Karpas-422 (cell line): ENCODE measurements around the gene SLC39A6. TPM values are rescaled to one million over a fixed set of nuclear protein-coding genes. Genes with fewer than 3 reads are reported as not detected.

Source experiments
- DNase-seq: peaks from one replicate; pipeline ENCODE4 v3.0.0-alpha.2; 2015
- H2AFZ ChIP-seq: fragments of 200-600 bp; sonication (generic); 2 replicates; pipeline ENCODE4 v1.6.1; 2014; ENCODE audit warnings: antibody characterized with exemption, low read length, mixed read lengths
- H3K27ac ChIP-seq: fragments of 200-600 bp; sonication (generic); 2 replicates; pipeline ENCODE4 v1.5.1; 2014; ENCODE audit warnings: mild to moderate bottlenecking, low read length, moderate library complexity
- H3K27me3 ChIP-seq: fragments of 200-600 bp; sonication (generic); 2 replicates; pipeline ENCODE4 v1.6.1; 2014; ENCODE audit warnings: low read length, mixed read lengths
- H3K36me3 ChIP-seq: fragments of 200-600 bp; sonication (generic); 2 replicates; pipeline ENCODE4 v1.6.1; 2014; ENCODE audit warnings: low read length, mixed read lengths; ENCODE audit not compliant: insufficient read depth
- H3K4me1 ChIP-seq: fragments of 200-600 bp; sonication (generic); 2 replicates; pipeline ENCODE4 v1.6.1; 2014; ENCODE audit warnings: mild to moderate bottlenecking, low read length, mixed read lengths
- H3K4me2 ChIP-seq: fragments of 200-600 bp; sonication (generic); 2 replicates; pipeline ENCODE4 v1.6.1; 2014; ENCODE audit warnings: low read length, low read depth, mild to moderate bottlenecking; ENCODE audit not compliant: poor library complexity, severe bottlenecking
- H3K4me3 ChIP-seq: fragments of 200-600 bp; sonication (generic); 2 replicates; pipeline ENCODE4 v1.5.1; 2014; ENCODE audit warnings: mild to moderate bottlenecking, antibody characterized with exemption, low read length, mixed read lengths
- H3K79me2 ChIP-seq: fragments of 200-600 bp; sonication (generic); 2 replicates; pipeline ENCODE4 v1.6.1; 2014; ENCODE audit warnings: mild to moderate bottlenecking, low read length, mixed read lengths
- H3K9ac ChIP-seq: fragments of 200-600 bp; sonication (generic); 2 replicates; pipeline ENCODE4 v1.6.0; 2014; ENCODE audit warnings: low read length
- H3K9me2 ChIP-seq: fragments of 200-600 bp; sonication (generic), shearing (Covaris generic); replicated peaks from 2 replicates; pipeline ENCODE4 v1.6.0; 2014; ENCODE audit warnings: mild to moderate bottlenecking, low read length, moderate library complexity; ENCODE audit not compliant: insufficient read depth
- H3K9me3 ChIP-seq: fragments of 300-700, 200-600 bp; sonication (generic); 2 replicates; pipeline ENCODE4 v1.6.1; 2014; ENCODE audit warnings: low read length, mixed read lengths
- H4K20me1 ChIP-seq: fragments of 200-600 bp; sonication (generic); 2 replicates; pipeline ENCODE4 v1.6.1; 2014; ENCODE audit warnings: mild to moderate bottlenecking, antibody characterized with exemption, low read length, low read depth; ENCODE audit not compliant: insufficient read depth
- total RNA-seq: library from RNA; depleted of rRNA; stranded (reverse); fragments of >200 nt; shearing (Covaris generic); gene quantifications from 2 replicates; pipeline ENCODE4 v1.2.3, GENCODE V29; 2014; ENCODE audit warnings: low replicate concordance

The SLC39A6 gene
- total RNA-seq, 1 experiment from 2014 or later, result 114 TPM

- no peaks in the 10 kb centered on the region for H3K9me2 ChIP-seq
- no peaks in the 10 kb centered on the region for H4K20me1 ChIP-seq
- no peak overlapping the region for H2AFZ ChIP-seq
- H3K27me3 ChIP-seq, result no peaks in the 10 kb centered on the region
- DNase-seq, result no peak
- H3K27ac ChIP-seq, result no peak overlapping the region
- no peak overlapping the region for H3K4me2 ChIP-seq
- H3K79me2 ChIP-seq, result peaks cover 20% of the 10 kb centered on the region
- peaks cover 18% of the 10 kb centered on the region for H3K4me1 ChIP-seq
- no peaks in the 10 kb centered on the region for H3K9me3 ChIP-seq
- no peak overlapping the region for H3K4me3 ChIP-seq
- H3K36me3 ChIP-seq, result peaks cover 52% of the 10 kb centered on the region
- H3K9ac ChIP-seq, result no peak overlapping the region
These were observed 38.6 kb upstream of the SLC39A6 start for GRCh38 chr18:36167692-36168218.

GRCh38 chr18:36162981-36163380 is 33.8 kb upstream of the SLC39A6 start:
- Histone ChIP-seq H3K79me2 (peaks cover 26% of the 10 kb centered on the region), H3K9me2 (no peaks in the 10 kb centered on the region), H3K36me3 (peaks cover 78% of the 10 kb centered on the region), H3K27me3 (no peaks in the 10 kb centered on the region), H2AFZ (no peak overlapping the region), H3K4me1 (peaks cover 25% of the 10 kb centered on the region), H3K9me3 (no peaks in the 10 kb centered on the region), H3K4me2 (no peak overlapping the region), H4K20me1 (no peaks in the 10 kb centered on the region), H3K4me3 (no peak overlapping the region), H3K9ac (no peak overlapping the region), H3K27ac (no peak overlapping the region)
- no peak for DNase-seq

- no peak overlapping the region for H3K4me3 ChIP-seq
- H3K27ac ChIP-seq, result no peak overlapping the region
- no peak overlapping the region for H3K9ac ChIP-seq
- no peaks in the 10 kb centered on the region for H3K9me2 ChIP-seq
- no peaks in the 10 kb centered on the region for H3K27me3 ChIP-seq
- no peak overlapping the region for H2AFZ ChIP-seq
- peaks cover 19% of the 10 kb centered on the region for H3K4me1 ChIP-seq
- no peaks in the 10 kb centered on the region for H4K20me1 ChIP-seq
- H3K79me2 ChIP-seq, result peaks cover 26% of the 10 kb centered on the region
- peaks cover 88% of the 10 kb centered on the region for H3K36me3 ChIP-seq
- no peaks in the 10 kb centered on the region for H3K9me3 ChIP-seq
- DNase-seq, result no peak
- no peak overlapping the region for H3K4me2 ChIP-seq
These were observed 31.8 kb upstream of the SLC39A6 start for GRCh38 chr18:36160959-36161371.

- H3K79me2 ChIP-seq, result peaks cover 12% of the 10 kb centered on the region
- peaks cover 88% of the 10 kb centered on the region for H3K36me3 ChIP-seq
- H3K9me3 ChIP-seq, result no peaks in the 10 kb centered on the region
- no peak for DNase-seq
- no peak overlapping the region for H3K4me2 ChIP-seq
- no peak overlapping the region for H3K4me3 ChIP-seq
- peaks cover 13% of the 10 kb centered on the region for H3K4me1 ChIP-seq
- no peaks in the 10 kb centered on the region for H4K20me1 ChIP-seq
- H3K9me2 ChIP-seq, result no peaks in the 10 kb centered on the region
- H2AFZ ChIP-seq, result no peak overlapping the region
- H3K27me3 ChIP-seq, result no peaks in the 10 kb centered on the region
- no peak overlapping the region for H3K9ac ChIP-seq
- no peak overlapping the region; the same call in 1 of the 2 replicates for H3K27ac ChIP-seq
These were observed 29.2 kb upstream of the SLC39A6 start for GRCh38 chr18:36158266-36158867.

- H3K9me3 ChIP-seq, result no peaks in the 10 kb centered on the region
- peaks cover 7% of the 10 kb centered on the region for H3K4me1 ChIP-seq
- no peaks in the 10 kb centered on the region for H3K27me3 ChIP-seq
- peaks cover 88% of the 10 kb centered on the region for H3K36me3 ChIP-seq
- H3K9me2 ChIP-seq, result no peaks in the 10 kb centered on the region
- H3K27ac ChIP-seq, result no peak overlapping the region
- no peak for DNase-seq
- H2AFZ ChIP-seq, result no peak overlapping the region
- peaks cover 3% of the 10 kb centered on the region; the same call in 1 of the 2 replicates for H3K79me2 ChIP-seq
- no peak overlapping the region for H3K4me2 ChIP-seq
- H3K4me3 ChIP-seq, result no peak overlapping the region
- no peaks in the 10 kb centered on the region for H4K20me1 ChIP-seq
- H3K9ac ChIP-seq, result no peak overlapping the region
These were observed 28.3 kb upstream of the SLC39A6 start for GRCh38 chr18:36157441-36157840.

GRCh38 chr18:36155851-36156757 is 27.0 kb upstream of the SLC39A6 start:
- no peaks in the 10 kb centered on the region for H4K20me1 ChIP-seq
- peaks cover 4% of the 10 kb centered on the region for H3K4me1 ChIP-seq
- no peaks in the 10 kb centered on the region for H3K79me2 ChIP-seq
- H3K9ac ChIP-seq, result no peak overlapping the region
- H3K4me3 ChIP-seq, result no peak overlapping the region
- H3K4me2 ChIP-seq, result no peak overlapping the region
- H3K27me3 ChIP-seq, result no peaks in the 10 kb centered on the region
- H3K36me3 ChIP-seq, result peaks cover 81% of the 10 kb centered on the region
- no peak overlapping the region for H3K27ac ChIP-seq
- H3K9me3 ChIP-seq, result no peaks in the 10 kb centered on the region
- H3K9me2 ChIP-seq, result no peaks in the 10 kb centered on the region
- DNase-seq, result no peak
- H2AFZ ChIP-seq, result no peak overlapping the region

GRCh38 chr18:36153771-36154170 is 24.6 kb upstream of the SLC39A6 start:
- Histone ChIP-seq H3K9me3 (no peaks in the 10 kb centered on the region), H3K4me1 (peaks cover 25% of the 10 kb centered on the region), H3K9me2 (no peaks in the 10 kb centered on the region), H3K4me2 (no peak overlapping the region), H3K79me2 (peaks cover 9% of the 10 kb centered on the region), H2AFZ (no peak overlapping the region), H3K4me3 (no peak overlapping the region), H3K27me3 (no peaks in the 10 kb centered on the region), H3K27ac (no peak overlapping the region), H3K9ac (no peak overlapping the region), H3K36me3 (peaks cover 81% of the 10 kb centered on the region), H4K20me1 (no peaks in the 10 kb centered on the region)
- DNase-seq, result no peak

GRCh38 chr18:36153203-36153602 is 24.1 kb upstream of the SLC39A6 start:
- Histone ChIP-seq H4K20me1 (no peaks in the 10 kb centered on the region), H3K79me2 (peaks cover 9% of the 10 kb centered on the region), H3K27me3 (no peaks in the 10 kb centered on the region), H3K4me3 (no peak overlapping the region), H3K9me2 (no peaks in the 10 kb centered on the region), H3K36me3 (peaks cover 82% of the 10 kb centered on the region), H3K9ac (no peak overlapping the region), H3K27ac (no peak overlapping the region), H2AFZ (no peak overlapping the region), H3K4me1 (peaks cover 28% of the 10 kb centered on the region), H3K4me2 (no peak overlapping the region), H3K9me3 (no peaks in the 10 kb centered on the region)
- DNase-seq, result no peak
